Measurements from ENCODE around the gene ZNF2. TPM values are rescaled to one million over a fixed set of nuclear protein-coding genes. Genes with fewer than 3 reads are reported as not detected.

The ZNF2 gene
- total RNA-seq, 1 donor from 2014 or later: 6.7 TPM

GRCh38 chr2:95204396-95204795 is 38.8 kb downstream of the ZNF2 start:
- DNase-seq (ENCODE audit: low read depth, low spot score): no peak

- DNase-seq (ENCODE audit: low read depth, low spot score): no peak
These were observed 40.5 kb downstream of the ZNF2 start for GRCh38 chr2:95206096-95206495.

- peak; percentile 64 for DNase-seq (ENCODE audit: low read depth, low spot score)
These were observed 41.7 kb downstream of the ZNF2 start, which contains the start of gene ZNF892 for GRCh38 chr2:95207111-95207961. Gene ZNF892, plus strand, starts transcription at chr2:95207521. Its CDS starts 295 bp downstream, at chr2:95207816.

GRCh38 chr2:95208106-95208505 is 42.5 kb downstream of the ZNF2 start:
- DNase-seq (ENCODE audit: low read depth, low spot score): no peak

GRCh38 chr2:95215018-95215612 is 49.5 kb downstream of the ZNF2 start:
- DNase-seq (ENCODE audit: low read depth, low spot score): no peak

- DNase-seq (ENCODE audit: low read depth, low spot score): no peak
These were observed 54.8 kb downstream of the ZNF2 start for GRCh38 chr2:95220449-95220848.

- DNase-seq (ENCODE audit: low read depth, low spot score): no peak
These were observed 60.0 kb downstream of the ZNF2 start for GRCh38 chr2:95225658-95226057.

GRCh38 chr2:95231723-95232122 is 66.1 kb downstream of the ZNF2 start:
- peak; percentile 11 for DNase-seq (ENCODE audit: low read depth, low spot score)

GRCh38 chr2:95232232-95232631 is 66.6 kb downstream of the ZNF2 start:
- no peak for DNase-seq (ENCODE audit: low read depth, low spot score)

Other genes starting within 250 kb of the ZNF2 start
- gene MAL, start 140.1 kb upstream of the ZNF2 start, total RNA-seq: not detected in 2 replicates
- gene MRPS5, start 44.0 kb upstream of the ZNF2 start, total RNA-seq: 67.9 and 75.9 TPM in 2 replicates
- gene ZNF514, start 6.0 kb upstream of the ZNF2 start, total RNA-seq: 10.2 TPM in 2 replicates
- 5.1 and 8.6 TPM in 2 replicates for gene ZNF892, start 41.7 kb downstream of the ZNF2 start, total RNA-seq
- gene PROM2, start 108.6 kb downstream of the ZNF2 start, total RNA-seq: 0.07 and 0.14 TPM in 2 replicates
- 0.33 and 0.35 TPM in 2 replicates for gene KCNIP3, start 131.5 kb downstream of the ZNF2 start, total RNA-seq
- 34.0 and 50.0 TPM in 2 replicates for gene FAHD2A, start 236.9 kb downstream of the ZNF2 start, total RNA-seq

Data from pulmonary artery endothelial cell (primary cell).